C4-2B (cell line): ENCODE data around the gene SLC5A2.

Experiments
- CTCF ChIP-seq: fragments of 450-650 bp; conservative IDR thresholded peaks from 2 replicates; pipeline ENCODE4 v1.5.1; 2017; ENCODE audit warnings: mild to moderate bottlenecking
- ZFX ChIP-seq: fragments of 450-650 bp; IDR thresholded peaks from 2 replicates; pipeline ENCODE4 v1.6.1; 2017

GRCh38 chr16:31438414-31438813 is 44.5 kb upstream of the SLC5A2 start:
- TF ChIP-seq CTCF (no peak), ZFX (no peak)
